SU-DHL-6 (cell line): Measurements from ENCODE around the gene EPC1.

Source experiments
- H2AFZ ChIP-seq: fragments of 200-600 bp; sonication (generic); 2 replicates; pipeline ENCODE4 v1.6.1; 2014; ENCODE audit warnings: low read depth, mild to moderate bottlenecking, moderate library complexity, mixed read lengths, antibody characterized with exemption, low read length; ENCODE audit not compliant: severe bottlenecking
- H3F3A ChIP-seq: fragments of 200-600 bp; shearing (Covaris generic); 2 replicates; pipeline ENCODE4 v1.6.0; 2016; ENCODE audit warnings: antibody characterized with exemption, mild to moderate bottlenecking; ENCODE audit not compliant: insufficient read depth
- H3K27ac ChIP-seq: fragments of 200-600 bp; sonication (generic); 2 replicates; pipeline ENCODE4 v1.5.1; 2016; ENCODE audit warnings: low read depth, mild to moderate bottlenecking, low read length, moderate library complexity, mixed read lengths
- H3K27me3 ChIP-seq: fragments of 200-600 bp; sonication (generic), shearing (Covaris generic); 2 replicates; pipeline ENCODE4 v1.6.0; 2014; ENCODE audit warnings: mild to moderate bottlenecking, low read length
- H3K36me3 ChIP-seq: fragments of 200-600 bp; sonication (generic); 2 replicates; pipeline ENCODE4 v1.6.1; 2014; ENCODE audit warnings: mild to moderate bottlenecking, low read length, mixed read lengths
- H3K4me2 ChIP-seq: fragments of 300-600, 200-600 bp; shearing (Covaris generic), sonication (generic); 2 replicates; pipeline ENCODE4 v1.6.0; 2014; ENCODE audit warnings: low read length, low read depth, mild to moderate bottlenecking; ENCODE audit not compliant: poor library complexity, severe bottlenecking
- H3K4me3 ChIP-seq: fragments of 200-600 bp; sonication (generic); 2 replicates; pipeline ENCODE4 v1.5.1; 2014; ENCODE audit warnings: antibody characterized with exemption, low read length, mild to moderate bottlenecking, mixed read lengths; ENCODE audit not compliant: insufficient read depth, poor library complexity, severe bottlenecking
- H3K79me2 ChIP-seq: fragments of 200-600 bp; sonication (generic); 2 replicates; pipeline ENCODE4 v1.6.1; 2014; ENCODE audit warnings: mild to moderate bottlenecking, low read length, moderate library complexity; ENCODE audit not compliant: insufficient read depth
- H3K9ac ChIP-seq: fragments of 200-600 bp; sonication (generic); 2 replicates; pipeline ENCODE4 v1.7.0; 2014; ENCODE audit warnings: mild to moderate bottlenecking, low read length
- H3K9me2 ChIP-seq: fragments of 200-600 bp; sonication (generic); replicated peaks from 2 replicates; pipeline ENCODE4 v1.6.1; 2014; ENCODE audit warnings: low read length; ENCODE audit not compliant: insufficient read depth
- H3K9me3 ChIP-seq: fragments of 200-600 bp; sonication (generic); 2 replicates; pipeline ENCODE4 v1.6.1; 2014; ENCODE audit warnings: low read length, mixed read lengths; ENCODE audit not compliant: insufficient read depth
- H4K20me1 ChIP-seq: fragments of 200-600 bp; sonication (generic); 2 replicates; pipeline ENCODE4 v1.6.1; 2014; ENCODE audit warnings: low read depth, mild to moderate bottlenecking, antibody characterized with exemption, low read length, moderate library complexity, mixed read lengths
- CTCF ChIP-seq: fragments of 200-600 bp; sonication (generic); IDR thresholded peaks from one replicate; pipeline ENCODE4 v1.5.1; 2017; ENCODE audit warnings: antibody characterized with exemption, mild to moderate bottlenecking, low read length, moderate library complexity; ENCODE audit not compliant: insufficient read depth, poor library complexity, severe bottlenecking
- EZH2phosphoT487 ChIP-seq: fragments of 200-600 bp; sonication (generic), shearing (Covaris generic); conservative IDR thresholded peaks from 2 replicates; pipeline ENCODE4 v1.6.1; 2018; ENCODE audit warnings: mild to moderate bottlenecking, antibody characterized with exemption, low read length, moderate library complexity, mixed read lengths

Gene EPC1

DNA sequence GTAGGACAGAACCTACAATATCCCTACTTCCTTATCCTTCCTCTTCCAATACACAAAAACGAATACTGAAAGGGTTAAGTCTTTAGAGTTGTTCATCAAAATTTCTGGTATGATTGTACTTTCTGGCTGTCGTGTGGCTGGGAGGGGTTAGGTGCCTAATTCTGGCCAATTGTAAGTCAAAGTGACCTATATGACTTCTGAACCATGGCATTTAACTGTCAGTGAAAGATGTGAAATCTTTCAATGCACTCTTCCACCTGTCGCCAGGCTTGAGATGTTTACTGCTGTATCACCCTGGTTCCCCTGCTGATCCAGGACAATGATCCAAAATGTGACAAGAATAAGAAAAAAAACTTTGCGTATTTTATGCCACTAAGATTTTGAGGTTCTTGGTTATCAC, 20.8 kb downstream of the EPC1 start:
- Histone ChIP-seq H3K27me3 (no peaks in the 10 kb centered on the region), H2AFZ (no peak overlapping the region), H3K4me2 (peak overlapping the region; percentile 13), H3F3A (peaks cover 7% of the 10 kb centered on the region; the same call in 1 of the 2 replicates), H3K9me2 (no peaks in the 10 kb centered on the region), H3K9ac (no peak overlapping the region), H3K4me3 (no peak overlapping the region), H4K20me1 (peaks cover 17% of the 10 kb centered on the region; the same call in 1 of the 2 replicates), H3K27ac (no peak overlapping the region; the same call in 1 of the 2 replicates), H3K9me3 (no peaks in the 10 kb centered on the region), H3K79me2 (peaks cover 98% of the 10 kb centered on the region), H3K36me3 (0 out of 2 replicates have a peak, but pooled peaks cover 7% of the 10 kb centered on the region)
- no peak for TF ChIP-seq CTCF
- no peak for TF ChIP-seq EZH2phosphoT487

DNA sequence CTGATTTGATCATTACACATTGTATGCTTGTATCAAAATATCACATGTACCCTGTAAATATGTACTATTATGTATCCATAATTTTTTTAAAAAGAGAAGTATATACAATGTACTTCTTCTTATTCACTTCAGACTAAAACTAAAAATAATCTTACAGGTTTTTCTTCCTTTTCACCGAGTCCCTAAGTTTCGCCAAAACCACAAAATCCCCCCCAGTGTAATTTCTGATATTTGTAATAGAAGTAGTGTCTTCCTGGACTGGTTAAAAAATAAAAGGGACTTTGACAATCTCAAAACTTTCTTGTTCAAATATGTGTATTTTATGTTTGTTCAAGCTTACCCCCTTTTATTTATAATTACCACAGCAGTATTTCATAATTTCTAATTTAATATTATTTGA, 23.9 kb downstream of the EPC1 start:
- TF ChIP-seq EZH2phosphoT487 (no peak), CTCF (no peak)
- peaks cover 11% of the 10 kb centered on the region; the same call in 1 of the 2 replicates for H4K20me1 ChIP-seq

GRCh38 chr10:32321016-32321631, 25.8 kb downstream of the EPC1 start:
- no peaks in the 10 kb centered on the region for H3K9me3 ChIP-seq
- H3K4me3 ChIP-seq = no peak overlapping the region
- H4K20me1 ChIP-seq = peaks cover 11% of the 10 kb centered on the region; the same call in 1 of the 2 replicates
- TF ChIP-seq CTCF = no peak
- no peak for TF ChIP-seq EZH2phosphoT487
- 0 out of 2 replicates have a peak, but pooled peaks cover 2% of the 10 kb centered on the region for H3K36me3 ChIP-seq
- no peaks in the 10 kb centered on the region for H3K9me2 ChIP-seq
- peaks cover 98% of the 10 kb centered on the region for H3K79me2 ChIP-seq
- H3F3A ChIP-seq = peaks cover 13% of the 10 kb centered on the region; the same call in 1 of the 2 replicates
- no peaks in the 10 kb centered on the region for H3K27me3 ChIP-seq
- no peak overlapping the region for H3K27ac ChIP-seq
- no peak overlapping the region for H2AFZ ChIP-seq
- H3K9ac ChIP-seq = no peak overlapping the region
- H3K4me2 ChIP-seq = no peak overlapping the region

More for the DNA sequence above, 23.9 kb downstream of the EPC1 start:
- no peak overlapping the region for H3K4me3 ChIP-seq
- peaks cover 98% of the 10 kb centered on the region for H3K79me2 ChIP-seq
- no peak overlapping the region for H3K9ac ChIP-seq
- no peaks in the 10 kb centered on the region for H3K9me2 ChIP-seq
- H3F3A ChIP-seq = peaks cover 13% of the 10 kb centered on the region; the same call in 1 of the 2 replicates
- 0 out of 2 replicates have a peak, but pooled peaks cover 2% of the 10 kb centered on the region for H3K36me3 ChIP-seq
- no peak overlapping the region for H2AFZ ChIP-seq
- no peaks in the 10 kb centered on the region for H3K27me3 ChIP-seq
- no peaks in the 10 kb centered on the region for H3K9me3 ChIP-seq
- H3K4me2 ChIP-seq = no peak overlapping the region
- no peak overlapping the region for H3K27ac ChIP-seq
